NT2/D1 (cell line): ENCODE measurements around the gene REPS2.

Source experiments
- SUZ12 ChIP-seq: IDR thresholded peaks from 2 replicates; pipeline ENCODE4 v1.6.1; 2011; ENCODE audit not compliant: insufficient read length, insufficient read depth; ENCODE audit errors: extremely low read depth
- YY1 ChIP-seq: IDR thresholded peaks from 2 replicates; pipeline ENCODE4 v1.6.1; 2011; ENCODE audit not compliant: insufficient read length, insufficient read depth
- ZNF274 ChIP-seq: IDR thresholded peaks from 2 replicates; pipeline ENCODE4 v1.6.1; 2011; ENCODE audit warnings: mild to moderate bottlenecking, low read depth, low read length

- TF ChIP-seq YY1, result no peak
- TF ChIP-seq SUZ12, result no peak
- no peak for TF ChIP-seq ZNF274
Measured at GRCh38 chrX:17082831-17083230, 136.4 kb downstream of the REPS2 start.
